RWPE2 (cell line): ENCODE measurements around the gene FOXA3.

Experiments
- ATAC-seq: fragments of 200-7000 bp; cut with Tn5 transposase; 3 replicates; pipeline ENCODE4 v1.9.1; 2021; ENCODE audit warnings: low read depth
- DNase-seq: peaks from one replicate; pipeline ENCODE4 v3.0.0-alpha.2; 2020; ENCODE audit warnings: low spot score
- H3K27ac ChIP-seq: fragments of 450-650 bp; 2 replicates; pipeline ENCODE4 v1.5.1; 2017; ENCODE audit warnings: mild to moderate bottlenecking; ENCODE audit not compliant: poor library complexity, severe bottlenecking
- H3K27me3 ChIP-seq: fragments of 250-450 bp; sonication (Bioruptor Pico); 2 replicates; pipeline ENCODE4 v1.5.1; 2021; ENCODE audit warnings: mild to moderate bottlenecking, moderate library complexity; ENCODE audit not compliant: insufficient read depth, poor library complexity, severe bottlenecking
- H3K36me3 ChIP-seq: fragments of 250-450 bp; sonication (Bioruptor Pico); 2 replicates; pipeline ENCODE4 v1.5.1; 2020; ENCODE audit warnings: low read depth, mild to moderate bottlenecking, moderate library complexity
- H3K4me1 ChIP-seq: fragments of 250-450 bp; sonication (Bioruptor Pico); 2 replicates; pipeline ENCODE4 v1.5.1; 2021; ENCODE audit warnings: mild to moderate bottlenecking, moderate library complexity; ENCODE audit not compliant: insufficient read depth, poor library complexity, severe bottlenecking
- H3K4me3 ChIP-seq: fragments of 250-450 bp; sonication (Bioruptor Pico); 2 replicates; pipeline ENCODE4 v1.5.1; 2021; ENCODE audit warnings: mild to moderate bottlenecking, moderate library complexity; ENCODE audit not compliant: severe bottlenecking
- H3K9me3 ChIP-seq: fragments of 250-450 bp; sonication (Bioruptor Pico); 2 replicates; pipeline ENCODE4 v1.5.1; 2021; ENCODE audit warnings: mild to moderate bottlenecking, moderate library complexity; ENCODE audit not compliant: severe bottlenecking
- TF ChIP-seq, protein P1 (sequence below): fragments of 450-650 bp; IDR thresholded peaks from one replicate; pipeline ENCODE4 v1.5.1; 2017; ENCODE audit warnings: mild to moderate bottlenecking, moderate library complexity; ENCODE audit not compliant: poor library complexity, severe bottlenecking

The FOXA3 gene

DNA sequence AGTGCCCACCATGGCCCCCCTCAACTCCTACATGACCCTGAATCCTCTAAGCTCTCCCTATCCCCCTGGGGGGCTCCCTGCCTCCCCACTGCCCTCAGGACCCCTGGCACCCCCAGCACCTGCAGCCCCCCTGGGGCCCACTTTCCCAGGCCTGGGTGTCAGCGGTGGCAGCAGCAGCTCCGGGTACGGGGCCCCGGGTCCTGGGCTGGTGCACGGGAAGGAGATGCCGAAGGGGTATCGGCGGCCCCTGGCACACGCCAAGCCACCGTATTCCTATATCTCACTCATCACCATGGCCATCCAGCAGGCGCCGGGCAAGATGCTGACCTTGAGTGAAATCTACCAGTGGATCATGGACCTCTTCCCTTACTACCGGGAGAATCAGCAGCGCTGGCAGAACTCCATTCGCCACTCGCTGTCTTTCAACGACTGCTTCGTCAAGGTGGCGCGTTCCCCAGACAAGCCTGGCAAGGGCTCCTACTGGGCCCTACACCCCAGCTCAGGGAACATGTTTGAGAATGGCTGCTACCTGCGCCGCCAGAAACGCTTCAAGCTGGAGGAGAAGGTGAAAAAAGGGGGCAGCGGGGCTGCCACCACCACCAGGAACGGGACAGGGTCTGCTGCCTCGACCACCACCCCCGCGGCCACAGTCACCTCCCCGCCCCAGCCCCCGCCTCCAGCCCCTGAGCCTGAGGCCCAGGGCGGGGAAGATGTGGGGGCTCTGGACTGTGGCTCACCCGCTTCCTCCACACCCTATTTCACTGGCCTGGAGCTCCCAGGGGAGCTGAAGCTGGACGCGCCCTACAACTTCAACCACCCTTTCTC, 8.2 kb downstream of the FOXA3 start:
- Histone ChIP-seq H3K27ac (no peak overlapping the region), H3K4me3 (no peak overlapping the region), H3K36me3 (no peaks in the 10 kb centered on the region), H3K4me1 (no peaks in the 10 kb centered on the region), H3K9me3 (no peaks in the 10 kb centered on the region), H3K27me3 (no peaks in the 10 kb centered on the region)
- TF ChIP-seq, protein P1, sequence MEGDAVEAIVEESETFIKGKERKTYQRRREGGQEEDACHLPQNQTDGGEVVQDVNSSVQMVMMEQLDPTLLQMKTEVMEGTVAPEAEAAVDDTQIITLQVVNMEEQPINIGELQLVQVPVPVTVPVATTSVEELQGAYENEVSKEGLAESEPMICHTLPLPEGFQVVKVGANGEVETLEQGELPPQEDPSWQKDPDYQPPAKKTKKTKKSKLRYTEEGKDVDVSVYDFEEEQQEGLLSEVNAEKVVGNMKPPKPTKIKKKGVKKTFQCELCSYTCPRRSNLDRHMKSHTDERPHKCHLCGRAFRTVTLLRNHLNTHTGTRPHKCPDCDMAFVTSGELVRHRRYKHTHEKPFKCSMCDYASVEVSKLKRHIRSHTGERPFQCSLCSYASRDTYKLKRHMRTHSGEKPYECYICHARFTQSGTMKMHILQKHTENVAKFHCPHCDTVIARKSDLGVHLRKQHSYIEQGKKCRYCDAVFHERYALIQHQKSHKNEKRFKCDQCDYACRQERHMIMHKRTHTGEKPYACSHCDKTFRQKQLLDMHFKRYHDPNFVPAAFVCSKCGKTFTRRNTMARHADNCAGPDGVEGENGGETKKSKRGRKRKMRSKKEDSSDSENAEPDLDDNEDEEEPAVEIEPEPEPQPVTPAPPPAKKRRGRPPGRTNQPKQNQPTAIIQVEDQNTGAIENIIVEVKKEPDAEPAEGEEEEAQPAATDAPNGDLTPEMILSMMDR: no peak
- ATAC-seq (no peak), DNase-seq (no peak)

DNA sequence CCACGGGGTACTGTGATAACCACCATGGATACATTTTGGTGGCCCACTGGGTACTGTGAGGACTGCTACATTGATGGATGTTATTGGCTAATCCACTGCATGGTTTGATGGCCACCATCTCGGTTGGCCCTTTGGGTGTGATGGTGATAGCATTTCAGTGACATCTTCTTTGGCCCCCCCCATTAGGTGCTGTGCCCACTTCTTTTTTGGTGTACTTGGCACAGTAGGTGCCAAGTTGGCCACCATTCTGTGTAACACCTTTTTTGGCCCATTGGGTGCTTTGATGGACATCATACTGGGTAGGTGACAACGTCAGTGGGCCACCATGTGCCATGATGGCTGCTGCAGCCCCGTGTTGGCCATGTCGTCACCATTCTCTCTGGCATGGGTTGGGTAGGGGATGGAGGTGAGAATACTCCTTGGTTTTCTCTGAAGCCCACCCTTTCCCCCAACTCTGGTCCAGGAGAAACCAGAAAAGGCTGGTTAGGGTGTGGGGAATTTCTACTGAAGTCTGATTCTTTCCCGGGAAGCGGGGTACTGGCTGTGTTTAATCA, 9.2 kb downstream of the FOXA3 start:
- H3K27ac ChIP-seq: no peak overlapping the region
- H3K36me3 ChIP-seq: no peaks in the 10 kb centered on the region
- H3K4me3 ChIP-seq: no peak overlapping the region
- H3K9me3 ChIP-seq: no peaks in the 10 kb centered on the region
- no peaks in the 10 kb centered on the region for H3K27me3 ChIP-seq
- TF ChIP-seq, protein P1: no peak
- DNase-seq (no peak), ATAC-seq (no peak)
- no peaks in the 10 kb centered on the region for H3K4me1 ChIP-seq

DNA sequence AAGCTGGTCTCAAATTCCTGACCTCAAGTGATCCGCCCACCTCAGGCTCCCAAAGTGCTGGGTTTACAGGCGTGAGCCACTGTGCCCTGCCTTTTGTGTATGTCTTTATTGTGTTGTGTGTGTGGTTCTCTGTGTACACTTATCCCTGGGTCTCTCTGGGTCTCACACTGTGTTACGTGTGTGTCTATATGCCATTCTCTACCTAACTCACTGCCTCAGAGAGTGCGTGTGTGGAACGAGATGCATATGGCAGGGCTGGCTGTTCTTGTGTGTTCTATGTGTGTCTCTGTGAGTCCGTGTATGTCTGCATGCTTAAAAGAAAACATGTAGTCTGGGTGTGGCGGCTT, 10.5 kb downstream of the FOXA3 start:
- TF ChIP-seq, protein P1: no peak
- no peak overlapping the region for H3K27ac ChIP-seq
- no peak overlapping the region for H3K4me3 ChIP-seq
- no peak for DNase-seq
- H3K27me3 ChIP-seq: no peaks in the 10 kb centered on the region
- no peaks in the 10 kb centered on the region for H3K36me3 ChIP-seq
- no peaks in the 10 kb centered on the region for H3K4me1 ChIP-seq
- ATAC-seq: no peak
- H3K9me3 ChIP-seq: no peaks in the 10 kb centered on the region

- Histone ChIP-seq H3K4me3 (no peak overlapping the region), H3K9me3 (no peaks in the 10 kb centered on the region), H3K36me3 (no peaks in the 10 kb centered on the region), H3K27me3 (no peaks in the 10 kb centered on the region), H3K4me1 (no peaks in the 10 kb centered on the region), H3K27ac (no peak overlapping the region)
- DNase-seq (no peak), ATAC-seq (peak; percentile 20; the same call in 2 of the 3 replicates)
- TF ChIP-seq, protein P1: no peak
Observed at GRCh38 chr19:45876161-45876410, 12.0 kb downstream of the FOXA3 start.

DNA sequence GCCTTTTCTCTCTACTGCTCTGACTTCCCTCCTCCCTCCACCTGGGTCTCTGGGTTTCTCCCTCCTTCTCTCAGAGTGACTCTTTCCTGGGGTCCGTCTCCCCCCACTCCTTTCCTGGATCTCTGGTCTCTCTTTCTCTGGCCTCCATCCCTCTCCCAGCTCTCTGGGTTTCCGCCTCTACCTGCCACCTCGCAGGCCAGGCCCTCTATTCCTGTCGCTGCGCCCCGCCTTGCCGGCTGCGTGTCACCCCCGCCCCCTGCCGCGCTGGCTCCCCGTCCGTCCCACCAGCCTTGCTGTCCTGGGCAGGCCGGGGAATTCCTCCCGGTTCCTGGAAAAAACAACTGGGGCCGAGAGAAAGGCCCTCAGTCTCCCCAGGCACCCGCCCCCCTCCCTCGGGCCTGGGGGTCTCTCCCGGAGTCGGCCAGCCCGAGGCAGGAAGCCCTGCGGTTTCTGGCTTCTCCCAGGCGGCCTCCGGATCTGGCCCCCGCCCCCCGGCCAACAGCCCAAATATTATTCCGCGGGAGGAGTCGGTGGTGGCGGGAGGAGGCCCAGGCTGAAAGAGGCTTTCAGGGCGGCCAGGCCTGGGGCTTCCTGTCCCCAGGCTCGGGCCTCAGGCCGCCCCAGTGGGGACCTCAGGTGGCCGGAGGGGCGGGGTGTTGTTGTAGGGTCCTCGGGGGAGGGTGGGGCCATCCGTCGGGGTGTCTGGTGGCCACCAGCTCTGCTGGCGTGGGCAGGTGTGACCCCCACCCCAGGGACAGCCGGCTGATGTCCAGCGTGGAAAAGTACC, 12.5 kb downstream of the FOXA3 start:
- TF ChIP-seq, protein P1: no peak
- no peak overlapping the region for H3K27ac ChIP-seq
- no peaks in the 10 kb centered on the region for H3K27me3 ChIP-seq
- no peaks in the 10 kb centered on the region for H3K4me1 ChIP-seq
- ATAC-seq: no peak
- no peak for DNase-seq
- H3K4me3 ChIP-seq: no peak overlapping the region
- H3K9me3 ChIP-seq: no peaks in the 10 kb centered on the region
- no peaks in the 10 kb centered on the region for H3K36me3 ChIP-seq
